ENCODE data around the gene FGFR2.

The FGFR2 gene

GRCh38 chr10:121450247-121450646 lies 148.0 kb downstream of the FGFR2 start:
- no peak for DNase-seq (ENCODE audit: low spot score)

- DNase-seq (ENCODE audit: low spot score): no peak
Measured at GRCh38 chr10:121449482-121449924, 148.7 kb downstream of the FGFR2 start.

GRCh38 chr10:121448766-121449421 lies 149.3 kb downstream of the FGFR2 start:
- no peak for DNase-seq (ENCODE audit: low spot score)

GRCh38 chr10:121444520-121445165 lies 153.6 kb downstream of the FGFR2 start:
- no peak for DNase-seq (ENCODE audit: low spot score)

- DNase-seq (ENCODE audit: low spot score): no peak
Measured at GRCh38 chr10:121442086-121442935, 155.9 kb downstream of the FGFR2 start.

GRCh38 chr10:121440461-121440860 lies 157.8 kb downstream of the FGFR2 start:
- no peak for DNase-seq (ENCODE audit: low spot score)

GRCh38 chr10:121438333-121438732 lies 159.9 kb downstream of the FGFR2 start:
- no peak for DNase-seq (ENCODE audit: low spot score)

GRCh38 chr10:121437596-121437995 lies 160.6 kb downstream of the FGFR2 start:
- no peak for DNase-seq (ENCODE audit: low spot score)

GRCh38 chr10:121436630-121437341 lies 161.5 kb downstream of the FGFR2 start:
- DNase-seq (ENCODE audit: low spot score): no peak

- DNase-seq (ENCODE audit: low spot score): no peak
Measured at GRCh38 chr10:121436281-121436629, 162.0 kb downstream of the FGFR2 start.

GRCh38 chr10:121435099-121435875 lies 163.0 kb downstream of the FGFR2 start:
- no peak for DNase-seq (ENCODE audit: low spot score)

GRCh38 chr10:121433965-121434364 lies 164.3 kb downstream of the FGFR2 start:
- DNase-seq (ENCODE audit: low spot score): no peak

- no peak for DNase-seq (ENCODE audit: low spot score)
Measured at GRCh38 chr10:121428867-121429266, 169.4 kb downstream of the FGFR2 start.

Measured in HuH-7.5 (cell line).